Measurements from ENCODE around the gene ATP5PF.

Gene ATP5PF

GRCh38 chr21:25760061-25760460 lies 25.4 kb upstream of the ATP5PF start:
- Histone ChIP-seq H3K27me3 (ENCODE audit: control insufficient read depth, low read length) (no peaks in the 10 kb centered on the region), H3F3A (ENCODE audit: control insufficient read depth, insufficient read depth) (no peaks in the 10 kb centered on the region), H3K4me1 (ENCODE audit: control insufficient read depth, low read length) (no peaks in the 10 kb centered on the region), H3K79me2 (ENCODE audit: control insufficient read depth, low read length) (no peaks in the 10 kb centered on the region), H4K20me1 (ENCODE audit: control insufficient read depth, insufficient read depth, low read depth, low read length) (no peaks in the 10 kb centered on the region), H3K4me2 (ENCODE audit: low read length) (no peak overlapping the region), H3K36me3 (ENCODE audit: control insufficient read depth, low read length) (peaks cover 80% of the 10 kb centered on the region), H3K4me3 (ENCODE audit: low read length) (no peak overlapping the region), H3K9me3 (ENCODE audit: control insufficient read depth, insufficient read depth, low read length) (no peaks in the 10 kb centered on the region), H3K27ac (ENCODE audit: low read depth, low read length) (no peak overlapping the region), H3K9me2 (replicated peaks; ENCODE audit: control insufficient read depth, low read length) (no peaks in the 10 kb centered on the region)
- no peak for TF ChIP-seq EZH2phosphoT487 (IDR thresholded peaks at IDR 0.05; ENCODE audit: borderline replicate concordance, low read length)
- TF ChIP-seq, protein P1, sequence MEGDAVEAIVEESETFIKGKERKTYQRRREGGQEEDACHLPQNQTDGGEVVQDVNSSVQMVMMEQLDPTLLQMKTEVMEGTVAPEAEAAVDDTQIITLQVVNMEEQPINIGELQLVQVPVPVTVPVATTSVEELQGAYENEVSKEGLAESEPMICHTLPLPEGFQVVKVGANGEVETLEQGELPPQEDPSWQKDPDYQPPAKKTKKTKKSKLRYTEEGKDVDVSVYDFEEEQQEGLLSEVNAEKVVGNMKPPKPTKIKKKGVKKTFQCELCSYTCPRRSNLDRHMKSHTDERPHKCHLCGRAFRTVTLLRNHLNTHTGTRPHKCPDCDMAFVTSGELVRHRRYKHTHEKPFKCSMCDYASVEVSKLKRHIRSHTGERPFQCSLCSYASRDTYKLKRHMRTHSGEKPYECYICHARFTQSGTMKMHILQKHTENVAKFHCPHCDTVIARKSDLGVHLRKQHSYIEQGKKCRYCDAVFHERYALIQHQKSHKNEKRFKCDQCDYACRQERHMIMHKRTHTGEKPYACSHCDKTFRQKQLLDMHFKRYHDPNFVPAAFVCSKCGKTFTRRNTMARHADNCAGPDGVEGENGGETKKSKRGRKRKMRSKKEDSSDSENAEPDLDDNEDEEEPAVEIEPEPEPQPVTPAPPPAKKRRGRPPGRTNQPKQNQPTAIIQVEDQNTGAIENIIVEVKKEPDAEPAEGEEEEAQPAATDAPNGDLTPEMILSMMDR (IDR thresholded peaks at IDR 0.05; ENCODE audit: low read depth, low read length, poor library complexity, severe bottlenecking): no peak

GRCh38 chr21:25759573-25759972 lies 24.9 kb upstream of the ATP5PF start:
- H3K9me3 ChIP-seq (ENCODE audit: control insufficient read depth, insufficient read depth, low read length): no peaks in the 10 kb centered on the region
- no peaks in the 10 kb centered on the region for H4K20me1 ChIP-seq (ENCODE audit: control insufficient read depth, insufficient read depth, low read depth, low read length)
- H3K27me3 ChIP-seq (ENCODE audit: control insufficient read depth, low read length): no peaks in the 10 kb centered on the region
- TF ChIP-seq, protein P1 (IDR thresholded peaks at IDR 0.05; ENCODE audit: low read depth, low read length, poor library complexity, severe bottlenecking): no peak
- no peak for TF ChIP-seq EZH2phosphoT487 (IDR thresholded peaks at IDR 0.05; ENCODE audit: borderline replicate concordance, low read length)
- no peaks in the 10 kb centered on the region for H3F3A ChIP-seq (ENCODE audit: control insufficient read depth, insufficient read depth)
- no peaks in the 10 kb centered on the region for H3K79me2 ChIP-seq (ENCODE audit: control insufficient read depth, low read length)
- no peaks in the 10 kb centered on the region for H3K4me1 ChIP-seq (ENCODE audit: control insufficient read depth, low read length)
- H3K4me2 ChIP-seq (ENCODE audit: low read length): no peak overlapping the region
- no peak overlapping the region for H3K4me3 ChIP-seq (ENCODE audit: low read length)
- H3K36me3 ChIP-seq (ENCODE audit: control insufficient read depth, low read length): peaks cover 82% of the 10 kb centered on the region
- no peaks in the 10 kb centered on the region for H3K9me2 ChIP-seq (replicated peaks; ENCODE audit: control insufficient read depth, low read length)
- no peak overlapping the region for H3K27ac ChIP-seq (ENCODE audit: low read depth, low read length)

GRCh38 chr21:25757531-25757930 lies 22.8 kb upstream of the ATP5PF start:
- H3F3A ChIP-seq (ENCODE audit: control insufficient read depth, insufficient read depth): no peaks in the 10 kb centered on the region
- no peak overlapping the region for H3K4me3 ChIP-seq (ENCODE audit: low read length)
- no peaks in the 10 kb centered on the region for H3K79me2 ChIP-seq (ENCODE audit: control insufficient read depth, low read length)
- H3K4me1 ChIP-seq (ENCODE audit: control insufficient read depth, low read length): no peaks in the 10 kb centered on the region
- no peak overlapping the region for H3K27ac ChIP-seq (ENCODE audit: low read depth, low read length)
- TF ChIP-seq, protein P1 (IDR thresholded peaks at IDR 0.05; ENCODE audit: low read depth, low read length, poor library complexity, severe bottlenecking): no peak
- no peak for TF ChIP-seq EZH2phosphoT487 (IDR thresholded peaks at IDR 0.05; ENCODE audit: borderline replicate concordance, low read length)
- H3K27me3 ChIP-seq (ENCODE audit: control insufficient read depth, low read length): no peaks in the 10 kb centered on the region
- H3K4me2 ChIP-seq (ENCODE audit: low read length): no peak overlapping the region
- peaks cover 79% of the 10 kb centered on the region for H3K36me3 ChIP-seq (ENCODE audit: control insufficient read depth, low read length)
- H3K9me3 ChIP-seq (ENCODE audit: control insufficient read depth, insufficient read depth, low read length): no peaks in the 10 kb centered on the region
- no peaks in the 10 kb centered on the region for H3K9me2 ChIP-seq (replicated peaks; ENCODE audit: control insufficient read depth, low read length)
- H4K20me1 ChIP-seq (ENCODE audit: control insufficient read depth, insufficient read depth, low read depth, low read length): no peaks in the 10 kb centered on the region

Measured in DOHH2 (cell line).